T-helper 2 cell treated with Interferon-gamma antibody and Interleukin-4, amounts not matched to agents 5 μg/mL and 100 μg/mL, for 36 hours (primary cell): ENCODE results near the gene GP9.
"Not testable (repeated sequence)": the region's sequence is repeated elsewhere in the genome, so short reads cannot be mapped to it uniquely, and the experiment has no call there.

Experiments
- DNase-seq: peaks from one replicate; pipeline ENCODE4 v3.0.0; 2021; ENCODE audit warnings: low spot score
- H3K27ac Mint-ChIP-seq: one replicate; pipeline ENCODE4 v1.8.0; 2021; ENCODE audit warnings: mild to moderate bottlenecking, mixed read lengths
- H3K27me3 Mint-ChIP-seq: one replicate; pipeline ENCODE4 v1.8.0; 2021; ENCODE audit warnings: low read depth, mixed read lengths
- H3K36me3 Mint-ChIP-seq: one replicate; pipeline ENCODE4 v1.8.0; 2021; ENCODE audit warnings: low read depth, mixed read lengths
- H3K4me1 Mint-ChIP-seq: one replicate; pipeline ENCODE4 v1.8.0; 2021; ENCODE audit warnings: low read depth, mixed read lengths
- H3K4me3 Mint-ChIP-seq: one replicate; pipeline ENCODE4 v1.8.0; 2022; ENCODE audit warnings: mild to moderate bottlenecking, moderate library complexity, mixed read lengths
- H3K9me3 Mint-ChIP-seq: one replicate; pipeline ENCODE4 v1.8.0; 2021; ENCODE audit warnings: mixed read lengths

Gene GP9

DNA sequence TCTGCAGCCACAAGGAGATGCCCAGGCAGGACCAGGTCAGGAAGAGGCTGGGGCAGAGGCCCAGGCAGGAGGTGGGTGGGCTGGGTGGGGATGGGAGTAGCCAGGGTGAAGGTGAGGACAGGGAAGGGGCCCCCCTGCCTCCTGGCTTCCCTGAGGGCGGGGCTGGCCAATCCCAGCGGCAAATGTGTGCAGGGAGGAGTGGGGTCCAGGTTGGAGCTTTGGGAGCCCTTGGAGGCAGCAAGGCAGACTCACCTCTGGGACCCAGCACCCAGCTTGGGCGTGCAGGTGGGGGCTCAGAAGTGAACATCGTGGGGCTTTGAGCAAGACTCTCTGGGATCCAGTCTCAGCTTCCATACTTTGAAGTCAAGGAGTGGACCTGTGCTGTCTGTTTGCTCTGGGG is 25.2 kb downstream of the GP9 start:
- DNase-seq: no peak
- no peaks in the 10 kb centered on the region for H3K9me3 Mint-ChIP-seq
- no peaks in the 10 kb centered on the region for H3K27me3 Mint-ChIP-seq
- H3K4me3 Mint-ChIP-seq: no peak overlapping the region
- H3K4me1 Mint-ChIP-seq: peaks cover 2% of the 10 kb centered on the region
- H3K36me3 Mint-ChIP-seq: no peaks in the 10 kb centered on the region
- peak overlapping the region; percentile 53 for H3K27ac Mint-ChIP-seq

DNA sequence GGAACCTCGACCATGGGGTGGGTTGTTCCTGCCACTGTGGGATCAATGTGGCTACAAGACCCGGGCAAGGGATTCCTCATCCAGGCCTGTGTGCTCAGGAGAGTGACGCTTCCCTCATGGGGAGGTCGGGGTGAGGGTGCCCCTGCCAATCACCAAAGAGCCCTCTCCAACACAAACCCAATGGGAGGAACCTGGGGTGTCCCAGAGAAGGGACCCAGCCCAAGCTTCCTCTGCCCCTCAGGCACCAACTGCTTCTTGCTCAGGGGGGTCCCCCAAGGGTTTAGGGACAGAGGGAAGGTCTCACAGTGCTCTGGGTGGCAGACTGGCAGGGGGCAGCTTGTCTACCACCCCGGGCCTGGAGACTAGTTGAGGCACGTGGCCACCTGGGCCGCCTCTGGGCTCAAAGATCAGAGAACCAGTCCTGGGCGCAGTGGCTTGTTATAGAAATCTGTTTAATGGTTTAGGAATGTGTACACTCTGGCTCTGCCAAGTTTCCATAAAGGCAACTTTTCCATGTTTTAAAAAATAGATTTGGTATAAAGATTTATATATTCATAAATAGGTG is 26.6 kb downstream of the GP9 start:
- no peaks in the 10 kb centered on the region for H3K9me3 Mint-ChIP-seq
- peaks cover 6% of the 10 kb centered on the region for H3K36me3 Mint-ChIP-seq
- no peak overlapping the region for H3K27ac Mint-ChIP-seq
- H3K27me3 Mint-ChIP-seq: no peaks in the 10 kb centered on the region
- DNase-seq: no peak
- no peaks in the 10 kb centered on the region for H3K4me1 Mint-ChIP-seq
- H3K4me3 Mint-ChIP-seq: no peak overlapping the region

DNA sequence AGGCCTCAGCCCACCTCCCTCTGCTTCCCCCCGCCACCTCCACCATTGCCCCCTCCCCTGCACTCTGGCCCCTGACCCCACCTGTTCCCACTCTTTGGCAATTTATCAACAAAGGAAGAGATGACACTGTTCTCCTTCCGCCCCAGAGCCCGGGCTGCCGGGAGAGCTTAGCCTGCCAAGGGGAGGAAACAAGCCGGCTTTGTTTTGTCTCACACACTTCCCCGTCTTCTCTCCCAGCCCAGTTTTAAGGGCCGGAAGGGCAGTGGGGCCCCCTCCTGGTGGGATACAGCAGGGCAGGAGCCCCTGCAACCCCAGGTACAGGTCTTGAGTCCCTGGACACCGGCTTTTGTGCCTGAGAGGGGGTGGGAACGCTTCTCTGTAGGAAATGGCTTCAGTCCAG is 27.3 kb downstream of the GP9 start:
- not testable (repeated sequence) for H3K4me1 Mint-ChIP-seq, H3K36me3 Mint-ChIP-seq, H3K27me3 Mint-ChIP-seq, H3K9me3 Mint-ChIP-seq, DNase-seq, H3K4me3 Mint-ChIP-seq, H3K27ac Mint-ChIP-seq

DNA sequence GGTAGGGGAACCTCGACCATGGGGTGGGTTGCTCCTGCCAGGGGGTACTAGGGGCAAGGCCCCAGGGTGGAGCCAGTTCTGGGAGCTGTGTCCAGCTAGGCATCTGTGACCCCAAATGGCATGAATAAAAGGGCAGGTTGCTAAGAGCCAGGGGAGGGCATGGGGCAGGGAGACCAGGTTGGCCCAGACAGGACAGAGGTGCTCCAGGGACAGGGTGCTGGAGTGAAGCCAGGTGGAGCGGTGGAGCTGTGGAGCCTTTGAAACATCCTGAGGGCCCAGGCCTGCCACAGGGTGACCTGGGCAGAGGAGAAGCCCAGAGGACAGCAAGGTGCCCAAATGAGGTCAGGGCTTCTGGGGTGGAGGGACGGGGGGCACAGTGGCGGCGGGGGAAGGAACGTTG is 27.7 kb downstream of the GP9 start:
- not testable (repeated sequence) for H3K4me1 Mint-ChIP-seq, H3K4me3 Mint-ChIP-seq, H3K27me3 Mint-ChIP-seq, H3K9me3 Mint-ChIP-seq, H3K27ac Mint-ChIP-seq, H3K36me3 Mint-ChIP-seq, DNase-seq

DNA sequence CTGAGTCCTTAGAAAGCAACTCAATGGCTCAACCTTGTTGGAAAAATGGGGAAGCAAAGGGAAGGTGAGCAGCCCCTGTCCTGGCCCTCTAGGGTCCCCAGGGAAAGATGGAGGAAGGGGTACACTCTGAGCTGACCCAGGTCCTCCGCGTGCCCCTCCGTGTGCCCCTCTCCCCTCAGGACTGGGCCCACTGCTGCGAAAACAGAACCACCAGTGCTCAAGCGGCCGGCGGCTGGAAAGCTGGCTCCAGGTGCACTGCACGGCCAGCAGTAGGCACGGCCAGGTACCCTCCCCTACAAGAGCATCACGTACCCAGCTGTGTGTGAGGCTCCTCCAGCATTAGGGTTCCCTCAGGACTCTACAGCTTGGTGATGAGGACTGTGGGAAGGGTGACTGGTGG is 34.7 kb downstream of the GP9 start:
- DNase-seq: no peak
- no peak overlapping the region for H3K4me3 Mint-ChIP-seq
- H3K9me3 Mint-ChIP-seq: no peaks in the 10 kb centered on the region
- H3K27me3 Mint-ChIP-seq: no peaks in the 10 kb centered on the region
- H3K4me1 Mint-ChIP-seq: peaks cover 21% of the 10 kb centered on the region
- peaks cover 31% of the 10 kb centered on the region for H3K36me3 Mint-ChIP-seq
- H3K27ac Mint-ChIP-seq: no peak overlapping the region

DNA sequence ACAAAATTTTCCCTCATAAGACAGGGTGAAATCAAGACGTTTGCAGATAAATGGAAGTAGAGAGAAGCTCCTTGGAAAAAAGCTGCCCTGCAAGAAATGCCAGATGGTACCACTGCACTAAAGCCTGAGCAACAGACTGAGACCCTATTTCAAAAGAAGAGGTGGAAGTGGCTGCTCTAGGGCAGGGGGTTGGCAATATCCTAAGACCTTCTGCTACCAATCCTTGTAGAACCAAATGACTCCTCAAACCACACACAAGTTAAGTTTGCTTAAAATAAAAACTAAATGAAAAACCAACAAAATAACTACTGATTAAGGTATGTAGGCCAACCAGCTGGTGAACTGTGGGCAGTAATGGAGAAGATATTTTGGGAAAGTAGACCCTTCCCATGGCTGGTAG is 39.7 kb downstream of the GP9 start:
- no peaks in the 10 kb centered on the region for H3K27me3 Mint-ChIP-seq
- no peak overlapping the region for H3K4me3 Mint-ChIP-seq
- no peak for DNase-seq
- H3K4me1 Mint-ChIP-seq: peaks cover 30% of the 10 kb centered on the region
- peaks cover 39% of the 10 kb centered on the region for H3K36me3 Mint-ChIP-seq
- H3K9me3 Mint-ChIP-seq: no peaks in the 10 kb centered on the region
- H3K27ac Mint-ChIP-seq: no peak overlapping the region

DNA sequence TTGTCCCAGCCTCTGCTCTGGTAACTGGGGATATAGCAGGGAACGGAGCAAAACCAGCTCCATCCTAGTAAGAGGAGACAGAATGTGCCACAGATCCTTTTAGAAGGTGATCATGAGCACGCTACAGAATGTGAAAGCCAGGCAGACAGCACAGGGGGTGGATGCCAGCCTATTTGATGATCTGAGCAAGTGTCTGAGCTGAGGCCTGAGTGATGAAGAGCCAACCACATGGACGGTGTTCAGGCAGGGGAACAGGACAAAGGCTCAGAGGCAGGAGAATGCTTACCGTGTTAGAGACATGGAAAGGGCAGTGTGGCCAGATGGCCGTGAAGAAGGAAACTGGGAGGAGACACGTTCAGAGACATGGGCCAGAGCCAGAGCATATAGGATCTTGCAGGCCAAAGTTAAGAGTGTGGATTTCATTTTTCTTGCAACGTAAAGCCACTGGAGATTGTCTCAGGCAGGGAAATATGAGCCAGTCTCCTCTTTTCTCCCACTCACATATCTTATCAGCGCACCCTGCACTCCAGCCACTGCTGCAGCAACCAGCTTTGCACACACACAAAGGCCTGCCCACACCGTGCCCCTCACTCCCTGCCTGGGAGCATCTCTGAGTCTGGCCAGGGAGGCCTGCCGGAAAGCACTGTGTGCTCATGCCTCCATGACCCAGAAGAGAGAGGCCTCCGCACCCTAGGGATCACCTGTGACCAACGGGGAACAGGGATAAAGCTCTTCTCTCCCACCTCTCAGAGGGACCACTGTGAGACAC is 41.0 kb downstream of the GP9 start:
- DNase-seq: no peak
- Mint-ChIP-seq H3K4me3 (no peak overlapping the region), H3K9me3 (no peaks in the 10 kb centered on the region), H3K4me1 (peaks cover 30% of the 10 kb centered on the region), H3K36me3 (peaks cover 37% of the 10 kb centered on the region), H3K27ac (peak overlapping the region; percentile 16), H3K27me3 (no peaks in the 10 kb centered on the region)

DNA sequence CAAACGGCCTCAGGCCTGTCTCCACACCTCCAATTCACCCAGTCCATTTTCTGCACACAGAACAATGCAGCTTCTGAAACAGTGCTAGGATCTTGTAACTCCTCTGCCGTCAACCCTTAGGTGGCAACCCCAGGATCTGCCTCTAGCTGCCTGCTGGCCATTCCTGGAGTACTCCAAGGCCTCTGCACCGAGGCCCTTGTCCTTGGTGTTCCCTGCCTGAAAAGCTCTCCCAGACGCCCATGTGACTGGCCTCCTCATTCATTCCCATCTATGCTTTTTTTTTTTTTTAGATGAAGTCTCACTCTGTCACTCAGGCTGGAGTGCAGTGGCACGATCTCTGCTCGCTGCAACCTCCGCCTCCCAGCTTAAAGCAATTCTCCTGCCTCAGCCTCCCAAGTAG is 42.7 kb downstream of the GP9 start:
- no peak for DNase-seq
- H3K9me3 Mint-ChIP-seq: no peaks in the 10 kb centered on the region
- no peak overlapping the region for H3K4me3 Mint-ChIP-seq
- peaks cover 26% of the 10 kb centered on the region for H3K4me1 Mint-ChIP-seq
- no peaks in the 10 kb centered on the region for H3K27me3 Mint-ChIP-seq
- peak overlapping the region; percentile 47 for H3K27ac Mint-ChIP-seq
- H3K36me3 Mint-ChIP-seq: peaks cover 33% of the 10 kb centered on the region

DNA sequence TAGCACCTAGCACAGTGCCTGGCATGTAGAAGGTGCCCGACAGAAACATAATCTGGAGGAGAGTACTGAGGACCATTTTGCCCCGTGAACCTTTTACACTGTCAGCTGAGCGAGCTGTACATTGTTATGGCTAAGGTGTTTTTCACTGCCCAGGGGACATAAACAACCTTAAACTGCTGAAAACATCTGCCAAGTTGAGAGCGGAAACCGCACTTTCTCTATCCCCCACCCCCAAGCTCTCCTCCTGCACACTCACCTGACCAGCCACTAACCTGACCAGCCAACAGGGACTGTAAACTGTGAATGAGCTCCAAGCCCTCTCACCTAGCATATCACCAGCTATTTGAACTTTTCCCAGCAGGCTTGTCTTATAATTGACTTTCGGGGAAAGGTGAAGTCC is 43.5 kb downstream of the GP9 start:
- H3K27ac Mint-ChIP-seq: peak overlapping the region; percentile 67
- no peaks in the 10 kb centered on the region for H3K27me3 Mint-ChIP-seq
- no peak overlapping the region for H3K4me3 Mint-ChIP-seq
- H3K9me3 Mint-ChIP-seq: no peaks in the 10 kb centered on the region
- H3K4me1 Mint-ChIP-seq: peaks cover 24% of the 10 kb centered on the region
- no peak for DNase-seq
- H3K36me3 Mint-ChIP-seq: peaks cover 38% of the 10 kb centered on the region

DNA sequence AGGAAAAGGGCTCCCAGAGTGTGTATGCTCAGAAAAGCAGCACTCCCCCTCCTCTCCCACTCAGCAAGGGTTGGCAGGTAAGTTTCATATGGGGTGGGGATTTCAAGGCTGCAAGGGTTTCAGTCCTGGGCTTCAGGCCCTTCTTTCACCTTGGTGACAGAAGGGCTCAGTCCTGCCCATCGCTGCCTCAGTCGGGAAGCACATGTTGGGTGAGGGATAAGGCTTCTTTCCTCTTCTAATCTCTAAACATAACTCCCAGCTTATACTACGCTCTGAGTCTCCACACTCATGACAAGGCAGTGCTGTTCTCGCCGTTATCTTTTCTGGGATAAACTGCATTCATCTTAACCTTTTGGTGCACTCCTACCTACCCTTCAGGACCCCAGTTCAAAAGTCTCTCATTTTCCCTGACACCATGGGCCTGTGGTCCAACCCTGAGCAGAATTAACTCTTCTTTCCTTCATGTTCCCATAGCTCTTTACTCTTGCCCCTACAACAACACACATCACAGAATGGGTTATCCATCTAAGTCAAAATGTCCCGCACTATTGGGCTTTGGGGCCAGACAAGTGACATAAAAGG is 44.0 kb downstream of the GP9 start:
- no peak for DNase-seq
- peak overlapping the region; percentile 3 for H3K27ac Mint-ChIP-seq
- no peaks in the 10 kb centered on the region for H3K9me3 Mint-ChIP-seq
- peaks cover 24% of the 10 kb centered on the region for H3K4me1 Mint-ChIP-seq
- H3K36me3 Mint-ChIP-seq: peaks cover 37% of the 10 kb centered on the region
- no peaks in the 10 kb centered on the region for H3K27me3 Mint-ChIP-seq
- H3K4me3 Mint-ChIP-seq: no peak overlapping the region

DNA sequence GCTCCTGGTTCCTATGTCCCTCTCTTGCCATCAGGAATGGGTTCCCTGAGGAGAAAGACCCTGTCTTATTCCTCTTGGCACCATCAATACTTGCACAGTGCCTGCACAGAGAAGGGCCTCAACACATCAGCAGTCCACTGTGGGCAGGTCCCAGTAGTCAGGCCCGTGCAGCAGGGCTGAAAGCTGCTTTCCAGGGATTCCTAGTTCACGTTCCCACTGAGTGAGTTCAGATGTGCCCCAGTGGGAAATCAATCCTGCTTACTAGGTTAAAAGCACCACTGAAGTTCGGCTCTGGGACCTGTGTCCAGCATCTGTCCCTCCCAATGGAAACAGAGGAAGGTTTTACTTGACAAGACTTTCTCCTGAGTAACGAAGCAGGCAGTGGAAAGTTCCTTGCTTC is 45.3 kb downstream of the GP9 start:
- DNase-seq: no peak
- no peaks in the 10 kb centered on the region for H3K9me3 Mint-ChIP-seq
- H3K4me1 Mint-ChIP-seq: peaks cover 29% of the 10 kb centered on the region
- no peak overlapping the region for H3K27ac Mint-ChIP-seq
- H3K36me3 Mint-ChIP-seq: peaks cover 43% of the 10 kb centered on the region
- H3K4me3 Mint-ChIP-seq: no peak overlapping the region
- H3K27me3 Mint-ChIP-seq: no peaks in the 10 kb centered on the region

DNA sequence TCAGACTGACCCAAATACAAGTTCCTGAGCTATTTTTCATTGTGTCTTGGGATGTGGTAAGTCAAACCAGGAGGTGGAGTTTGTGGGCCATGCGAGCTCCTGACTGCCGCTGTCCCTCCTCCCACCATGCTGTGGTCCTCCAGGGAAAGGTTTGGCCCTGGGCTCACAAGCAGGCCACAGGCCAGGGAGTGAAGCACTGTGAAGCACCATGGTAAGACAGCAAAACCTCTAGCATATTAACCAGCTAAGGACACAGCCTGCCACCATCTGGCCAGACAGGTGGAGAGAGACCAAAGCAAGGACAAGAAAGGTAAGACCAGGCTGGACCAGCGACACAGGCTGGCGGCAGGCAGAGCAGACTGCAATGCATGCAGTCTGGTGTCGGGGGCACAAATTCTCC is 45.7 kb downstream of the GP9 start:
- Mint-ChIP-seq H3K27ac (no peak overlapping the region), H3K4me1 (peaks cover 32% of the 10 kb centered on the region), H3K36me3 (peaks cover 44% of the 10 kb centered on the region), H3K4me3 (no peak overlapping the region), H3K27me3 (no peaks in the 10 kb centered on the region), H3K9me3 (no peaks in the 10 kb centered on the region)
- no peak for DNase-seq

DNA sequence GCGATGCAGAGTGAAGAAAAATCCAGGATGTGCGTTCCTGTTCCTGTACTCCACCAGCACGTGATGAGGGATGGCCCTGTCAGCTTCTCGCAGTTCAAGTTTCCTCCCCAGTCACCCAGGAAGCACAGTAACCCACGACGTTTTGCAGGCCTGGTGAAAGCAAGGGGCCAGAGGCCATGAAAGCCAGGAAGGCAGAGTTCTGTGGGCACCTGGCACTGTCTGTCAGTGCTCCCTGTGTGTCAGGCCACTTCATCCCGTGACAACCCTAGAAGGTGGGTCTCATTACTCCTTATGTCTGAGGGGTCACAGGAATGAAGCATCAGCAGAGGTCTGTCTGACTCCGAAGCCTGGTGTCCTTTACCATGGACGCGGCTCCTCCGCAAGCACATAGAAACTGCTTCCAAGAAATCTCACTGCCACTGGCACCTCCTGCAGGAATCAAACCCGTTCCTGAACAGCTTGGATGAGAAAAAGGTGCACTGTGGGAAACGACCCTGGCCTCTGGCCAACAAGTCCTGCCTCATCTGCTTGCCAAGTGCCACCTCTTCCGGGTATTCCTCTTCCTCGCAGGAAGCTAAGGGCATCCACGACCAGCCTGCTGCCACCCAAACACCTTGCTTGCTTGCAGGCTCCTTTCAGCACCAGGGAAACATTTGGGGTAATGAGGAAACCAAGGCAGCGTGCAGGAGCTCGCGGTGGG is 46.4 kb downstream of the GP9 start:
- H3K36me3 Mint-ChIP-seq: peaks cover 43% of the 10 kb centered on the region
- no peak overlapping the region for H3K4me3 Mint-ChIP-seq
- H3K4me1 Mint-ChIP-seq: peaks cover 33% of the 10 kb centered on the region
- no peak for DNase-seq
- no peak overlapping the region for H3K27ac Mint-ChIP-seq
- H3K27me3 Mint-ChIP-seq: no peaks in the 10 kb centered on the region
- H3K9me3 Mint-ChIP-seq: no peaks in the 10 kb centered on the region

DNA sequence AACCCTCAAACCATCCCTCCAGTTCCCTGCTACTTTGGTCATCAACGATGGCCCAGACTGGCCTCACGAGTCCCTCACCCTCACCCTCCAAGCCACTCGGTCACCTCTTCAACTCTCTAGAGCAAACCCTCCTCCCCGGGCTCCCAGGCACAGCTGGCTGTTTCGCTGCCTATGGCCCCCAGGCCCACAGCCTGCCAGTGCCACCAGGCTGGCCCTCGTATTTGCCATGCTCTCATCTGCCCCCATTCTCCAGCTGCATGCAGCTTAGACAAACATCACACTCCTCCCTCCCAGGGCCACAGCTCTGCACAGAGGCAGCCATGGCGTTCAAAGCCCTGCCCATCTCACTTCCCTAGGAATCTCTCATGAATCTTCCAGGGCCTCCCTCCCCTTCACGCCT is 47.2 kb downstream of the GP9 start:
- Mint-ChIP-seq H3K27me3 (no peaks in the 10 kb centered on the region), H3K9me3 (no peaks in the 10 kb centered on the region), H3K4me1 (peaks cover 38% of the 10 kb centered on the region), H3K36me3 (peaks cover 46% of the 10 kb centered on the region), H3K27ac (peak overlapping the region; percentile 53), H3K4me3 (no peak overlapping the region)
- no peak for DNase-seq
